GM21619 (cell line): ENCODE measurements around the gene ST7.
"Not testable (repeated sequence)": the region's sequence is repeated elsewhere in the genome, so short reads cannot be mapped to it uniquely, and the experiment has no call there.

Experiments used
- ATAC-seq: cut with Tn5 transposase; IDR thresholded peaks from one replicate; pipeline ENCODE4 v1.9.1; 2021; ENCODE audit not compliant: unreplicated experiment

Gene ST7

DNA sequence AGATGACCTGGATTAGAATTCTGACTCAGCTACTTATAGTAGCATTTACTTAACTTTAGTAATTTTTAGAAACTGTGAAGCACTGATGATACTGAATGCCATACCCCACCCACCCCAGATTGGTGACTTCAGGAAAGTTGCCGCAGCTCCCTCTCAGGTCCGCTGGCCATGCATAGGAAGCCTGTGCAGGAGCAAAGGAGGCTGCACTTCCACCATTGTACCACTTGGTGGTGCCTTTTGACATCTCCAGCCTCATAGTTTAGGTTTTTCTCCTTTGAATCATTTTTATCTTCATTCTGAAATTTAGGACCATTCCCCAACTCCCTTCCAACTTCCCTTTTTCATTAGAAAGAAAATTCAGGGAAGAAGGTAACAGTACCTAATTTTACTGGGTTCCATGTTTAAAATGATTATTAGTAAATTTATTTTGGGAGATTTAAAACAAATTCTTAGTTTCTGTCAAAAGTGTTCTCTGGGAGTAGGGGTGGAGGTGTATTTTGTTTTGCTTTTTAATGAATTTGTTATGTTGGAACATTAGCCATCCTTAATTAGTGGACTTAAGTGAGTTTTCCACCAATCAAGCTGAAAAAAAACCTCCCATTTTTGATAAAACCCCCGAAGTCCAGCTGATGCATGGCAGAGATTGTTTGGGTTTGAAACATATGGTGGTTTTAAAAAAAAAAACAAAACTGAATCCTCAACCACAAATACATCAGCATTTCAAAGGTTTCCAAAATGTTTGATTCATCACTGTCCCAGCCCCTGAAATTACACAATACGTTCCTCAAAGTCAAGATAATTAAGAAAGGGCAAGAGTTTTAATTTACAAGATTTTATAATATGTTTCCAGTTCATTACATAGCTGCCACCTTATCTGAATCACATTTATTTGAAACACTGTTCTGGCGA lies 259.9 kb downstream of the ST7 start:
- peak; percentile 74 for ATAC-seq

DNA sequence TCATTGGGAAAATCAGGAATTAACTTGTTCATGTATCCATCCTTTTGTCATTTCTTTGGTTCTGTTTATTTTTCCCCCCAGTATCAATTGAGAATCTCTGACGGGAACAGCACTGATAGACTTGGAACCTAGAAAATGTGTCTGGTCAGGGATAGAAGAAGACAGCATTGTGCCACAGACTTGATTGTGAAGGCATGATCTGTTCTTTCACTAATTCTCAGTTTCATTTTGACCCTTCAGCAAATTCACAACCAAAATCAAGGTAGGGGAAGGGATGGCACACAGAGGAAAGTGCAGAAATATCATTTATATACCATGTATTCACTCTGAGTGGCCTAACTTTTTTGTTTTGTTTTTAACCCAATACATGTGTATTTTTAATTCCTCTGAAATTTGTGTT lies 262.7 kb downstream of the ST7 start:
- no peak for ATAC-seq

DNA sequence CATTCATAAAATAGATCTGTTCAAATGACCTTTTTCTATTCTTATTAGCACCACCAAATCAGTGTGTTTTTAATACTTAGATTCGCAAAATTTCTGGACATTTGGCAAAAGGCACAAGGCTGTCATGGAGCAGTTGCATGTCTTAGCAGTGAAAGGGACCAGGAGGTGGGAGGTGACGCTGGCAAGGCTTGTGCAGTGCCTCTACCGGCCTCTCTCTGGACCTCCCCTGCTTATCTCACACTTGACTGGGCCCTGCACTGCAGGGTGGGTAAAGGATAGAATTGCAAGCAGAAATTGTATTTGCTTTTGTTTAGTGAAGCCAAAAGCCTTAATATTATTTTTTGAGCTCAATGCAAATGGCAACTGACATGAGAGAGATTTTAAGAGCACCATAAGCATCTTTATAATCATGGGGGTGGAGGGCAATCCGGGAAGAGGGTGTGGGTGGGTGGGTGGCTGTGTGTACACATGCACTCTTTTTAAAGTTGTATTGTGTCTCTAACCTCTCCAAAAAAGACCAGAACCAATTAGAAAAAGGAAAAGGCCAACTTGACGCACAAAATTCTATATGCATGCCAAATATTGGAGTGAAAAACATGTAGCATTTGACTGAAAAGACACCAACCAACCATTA lies 263.3 kb downstream of the ST7 start:
- no peak for ATAC-seq

DNA sequence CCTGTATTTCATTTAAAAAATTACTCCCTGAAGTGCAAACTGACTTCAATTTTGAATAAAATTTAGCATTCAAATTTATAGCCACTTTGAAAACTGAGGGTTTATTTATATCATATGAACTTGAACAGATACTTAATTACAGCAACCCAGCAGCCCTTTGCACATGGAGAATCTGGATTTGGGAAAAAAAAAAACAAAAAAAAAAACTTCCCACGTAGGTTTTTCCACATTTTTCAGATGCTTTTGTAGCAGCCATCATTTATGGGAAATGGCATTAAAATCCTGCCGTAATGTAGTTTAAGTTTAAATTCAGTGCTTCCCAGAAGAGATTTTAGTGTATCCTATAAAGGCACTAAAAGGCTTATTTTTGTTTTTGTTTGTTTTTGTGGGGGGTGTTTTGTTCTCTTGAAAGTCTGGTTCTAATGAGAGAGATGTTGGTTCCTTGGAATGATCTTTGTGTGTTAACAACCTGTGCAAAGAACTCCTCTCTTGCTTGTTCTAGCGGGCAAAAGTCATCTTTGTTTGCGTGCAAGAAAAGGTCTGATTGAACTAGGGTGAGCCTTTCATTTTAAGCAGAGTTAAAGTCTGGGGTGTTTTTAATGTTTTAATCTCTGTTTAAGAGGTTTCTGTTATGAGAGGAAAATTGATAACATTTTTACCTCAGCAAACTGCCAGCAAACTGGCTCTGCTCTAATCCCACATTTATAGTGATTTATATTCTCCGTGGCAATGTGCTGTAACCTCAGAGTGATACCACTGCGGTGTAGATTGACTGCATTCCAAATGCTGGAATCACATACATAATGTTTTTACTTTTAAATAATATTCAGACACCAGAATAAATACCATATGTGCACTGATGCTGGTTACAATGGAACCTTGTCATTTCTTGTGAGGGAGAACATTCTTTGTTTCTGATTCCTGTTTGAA lies 264.1 kb downstream of the ST7 start:
- ATAC-seq = no peak

DNA sequence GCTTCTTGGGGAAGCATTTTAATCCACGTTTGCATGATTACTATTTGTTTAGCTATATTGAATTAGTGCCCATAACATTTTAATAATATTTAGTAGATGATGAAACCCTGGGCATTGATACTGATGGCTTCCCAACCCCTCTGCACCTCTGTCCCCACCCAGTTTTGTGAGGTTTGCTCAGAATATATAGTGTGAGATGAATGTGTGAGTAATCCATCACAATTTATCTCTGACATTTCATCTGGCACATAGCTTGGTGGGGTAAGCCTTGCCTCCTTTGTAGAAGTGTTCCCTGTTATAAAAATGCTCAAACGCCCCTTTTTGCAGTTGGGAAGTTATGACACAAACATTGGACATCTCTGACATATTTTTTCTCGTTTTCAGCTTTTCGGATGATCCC lies 265.4 kb downstream of the ST7 start:
- ATAC-seq = no peak

DNA sequence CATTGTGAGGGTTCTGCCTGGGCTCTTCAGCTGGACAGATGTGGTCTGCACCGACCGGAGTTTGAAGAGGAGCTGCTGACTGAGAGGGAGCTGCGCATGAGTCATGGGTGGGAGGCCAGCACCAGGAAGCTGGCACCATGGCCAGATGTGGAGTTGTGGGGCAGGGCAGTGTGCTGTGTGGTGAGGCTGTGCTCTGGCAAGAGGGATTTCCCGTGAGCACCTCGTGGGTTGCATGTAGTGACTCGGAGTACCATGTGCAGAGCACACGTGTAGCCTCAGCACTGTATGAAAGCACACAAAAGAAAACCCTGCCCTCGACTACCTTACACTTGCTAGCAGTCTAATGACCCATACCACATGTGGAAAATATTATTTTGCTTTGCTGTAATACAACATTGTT lies 266.2 kb downstream of the ST7 start:
- ATAC-seq = no peak

DNA sequence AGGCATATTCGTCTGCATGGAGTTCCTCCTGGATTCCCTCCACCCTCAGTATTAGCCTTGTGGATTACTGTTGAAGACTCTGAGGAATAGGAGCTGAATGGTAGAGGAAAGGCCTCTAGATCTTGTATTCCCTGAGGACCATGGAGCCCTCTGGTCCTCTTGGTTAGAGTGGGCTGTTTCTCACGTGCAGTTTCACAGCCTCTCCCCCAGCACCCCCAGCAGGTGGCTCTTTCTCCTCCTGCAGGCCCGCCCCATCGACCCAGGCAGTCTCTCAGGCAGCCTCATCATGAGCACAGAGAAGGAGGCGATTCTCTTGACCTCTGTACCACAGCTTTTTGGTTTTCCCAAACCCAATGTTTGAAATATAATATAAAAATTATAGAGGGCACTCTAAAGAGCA lies 267.5 kb downstream of the ST7 start:
- ATAC-seq = no peak

DNA sequence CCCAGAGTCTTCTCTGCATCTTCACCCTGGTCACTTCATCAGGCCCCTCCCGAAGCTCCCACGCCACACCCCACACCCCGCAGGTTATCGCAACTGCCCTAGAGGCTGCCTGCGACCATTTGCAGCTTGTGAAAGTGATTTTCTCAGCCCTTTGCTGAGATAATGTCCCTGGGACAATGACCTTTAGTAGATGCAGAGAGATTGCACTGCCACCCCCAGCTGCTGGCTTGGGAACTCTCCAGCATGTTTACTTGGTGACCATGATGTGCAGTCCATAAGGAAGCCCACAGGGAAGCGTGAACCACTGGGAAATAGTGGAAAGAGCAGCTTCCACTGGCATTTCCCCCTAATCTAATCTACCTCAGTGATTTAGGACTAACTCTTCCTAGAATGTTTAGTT lies 272.2 kb downstream of the ST7 start:
- no peak for ATAC-seq

DNA sequence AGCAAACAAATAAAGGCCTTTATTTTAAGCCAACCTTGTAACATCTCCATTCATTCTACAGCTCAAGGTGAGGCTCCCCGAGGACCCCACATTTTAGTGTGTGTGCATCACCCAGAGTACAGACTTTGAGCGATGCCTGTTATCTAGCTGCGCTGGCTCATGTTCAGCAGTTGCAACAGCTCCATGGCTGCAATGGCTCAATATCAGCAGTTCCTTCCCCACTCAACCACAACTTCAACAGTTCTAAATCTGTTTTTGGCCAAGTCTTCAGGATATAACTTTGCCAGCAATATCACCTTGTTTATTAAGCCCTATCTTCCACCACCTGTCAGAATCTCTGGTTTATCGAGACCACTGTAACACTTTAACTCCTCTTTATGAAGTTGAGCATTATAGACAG lies 273.8 kb downstream of the ST7 start:
- no peak for ATAC-seq

DNA sequence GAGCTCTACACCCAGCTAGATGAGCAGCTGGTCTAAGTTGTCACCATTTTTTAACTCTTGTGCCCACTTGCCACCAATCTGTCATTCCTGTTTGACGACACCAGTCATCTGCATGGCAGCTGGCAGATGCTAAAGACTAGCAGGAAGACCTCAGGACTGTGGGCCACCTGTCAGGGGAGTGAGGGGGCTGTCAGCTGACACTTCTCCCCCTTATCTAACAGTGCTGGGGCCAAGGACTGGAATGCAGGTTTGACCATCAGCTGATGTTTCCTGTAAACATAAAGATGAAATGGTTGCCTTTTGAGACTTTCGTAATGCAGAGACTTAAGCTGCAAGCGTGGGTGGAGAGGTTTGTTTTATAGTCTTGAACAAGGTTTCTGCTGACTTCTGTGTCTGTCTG lies 276.0 kb downstream of the ST7 start:
- ATAC-seq = no peak

DNA sequence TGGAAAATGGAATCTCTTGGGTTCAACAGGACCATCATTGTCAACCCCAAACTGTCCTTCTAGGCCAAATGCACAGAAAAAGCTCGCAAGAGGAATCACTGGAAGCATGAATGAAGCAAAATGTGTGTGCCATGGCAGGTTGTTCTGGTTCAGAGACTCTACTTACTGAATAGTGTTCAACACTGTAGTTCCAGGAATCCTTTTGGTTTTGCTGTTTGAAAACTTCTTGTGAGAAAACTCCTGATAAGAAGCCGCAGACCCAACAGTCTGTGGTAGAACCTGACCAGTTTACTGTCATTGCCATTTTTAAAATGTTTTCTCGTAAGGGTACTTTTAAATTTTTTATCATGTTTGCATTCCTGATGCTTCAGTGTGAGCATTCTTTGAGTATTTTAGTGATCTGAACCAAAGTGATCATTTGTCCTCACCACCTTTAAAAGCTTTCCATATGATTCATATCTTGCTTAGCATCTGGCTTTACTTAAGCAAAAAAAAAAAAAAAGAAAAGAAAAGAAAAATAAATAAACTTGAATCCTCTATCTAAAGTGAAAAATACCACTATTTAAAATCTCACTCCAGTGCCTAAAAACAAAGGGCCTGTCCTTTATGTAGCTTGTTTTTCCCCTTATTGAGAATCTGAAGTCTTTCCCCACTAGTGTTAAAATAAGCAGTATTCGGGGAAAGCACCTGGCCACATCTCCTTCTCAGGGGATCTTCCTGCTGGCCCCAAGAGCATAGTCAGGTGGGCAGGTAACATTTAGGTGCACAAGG lies 277.2 kb downstream of the ST7 start:
- ATAC-seq = peak; percentile 81

DNA sequence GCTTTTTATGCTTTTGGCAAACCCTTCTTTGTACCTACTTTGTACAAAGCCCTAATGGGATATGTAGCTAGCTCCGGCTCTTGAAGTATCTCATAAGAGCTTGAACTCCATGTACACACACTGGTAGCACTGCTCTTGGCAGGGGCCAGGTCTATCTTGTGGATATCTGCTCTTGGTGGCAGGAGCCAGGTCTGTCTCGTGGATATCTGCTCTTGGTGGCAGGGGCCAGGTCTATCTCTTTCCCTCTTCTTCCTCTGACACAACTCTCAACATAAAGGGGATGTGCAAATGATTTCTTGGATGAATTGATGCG lies 277.7 kb downstream of the ST7 start:
- ATAC-seq = no peak

DNA sequence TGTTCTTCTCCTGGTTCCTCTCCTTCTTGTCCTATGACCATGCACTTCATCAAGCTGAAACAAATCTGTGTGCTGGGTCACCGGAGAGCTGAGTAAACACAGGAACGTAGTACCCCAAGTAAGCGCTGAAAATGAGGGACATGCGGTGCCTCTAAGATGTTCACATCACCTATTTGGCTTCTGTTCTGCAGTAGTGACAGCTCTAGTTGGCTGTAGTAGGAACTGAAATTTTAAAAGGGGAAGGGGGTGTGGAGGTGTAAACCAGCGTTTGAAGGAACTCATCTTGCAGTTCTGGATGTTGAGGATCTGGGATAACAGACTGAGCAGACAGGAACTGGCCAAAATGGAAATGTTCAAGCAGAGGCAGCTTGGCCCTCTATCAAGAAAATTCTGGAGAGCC lies 284.3 kb downstream of the ST7 start:
- no peak for ATAC-seq

DNA sequence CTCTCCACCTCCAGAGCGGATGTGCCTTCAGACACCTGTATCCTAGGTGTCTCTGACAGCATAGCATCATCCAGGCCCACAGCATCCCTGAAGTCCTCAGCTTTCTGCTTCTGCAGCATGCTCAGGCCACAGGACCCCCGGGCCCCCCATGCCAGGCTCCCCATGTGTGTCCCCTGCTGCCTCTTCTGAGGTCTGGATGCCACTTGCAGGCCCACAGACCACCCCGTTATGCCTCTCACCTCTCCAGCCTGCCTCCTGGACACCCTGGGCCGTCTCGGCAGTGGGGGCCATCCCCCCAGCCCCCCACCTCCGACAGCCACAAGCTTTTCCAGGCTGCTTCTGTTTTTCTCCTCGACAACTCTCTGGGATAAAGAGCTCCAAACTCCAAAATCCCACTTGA lies 285.2 kb downstream of the ST7 start:
- no peak for ATAC-seq

DNA sequence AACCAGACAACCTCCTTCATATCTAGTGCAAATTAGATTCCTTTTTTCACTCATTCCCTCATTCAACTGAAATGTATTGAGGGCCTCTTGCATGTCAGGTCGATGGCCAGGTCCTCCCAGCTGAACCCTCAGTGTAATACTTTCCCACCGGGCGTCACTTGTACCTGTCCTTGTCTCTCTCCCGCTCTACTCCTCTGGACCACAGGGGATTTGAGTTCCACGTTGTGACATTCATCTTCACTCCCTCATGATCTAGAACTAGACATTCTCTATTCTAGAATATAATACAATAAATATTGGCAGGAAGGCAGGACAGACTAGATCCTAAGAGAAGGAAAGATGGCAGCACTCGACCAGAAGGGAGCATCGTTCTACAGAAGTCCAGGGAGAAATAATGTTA lies 285.6 kb downstream of the ST7 start:
- ATAC-seq = no peak

DNA sequence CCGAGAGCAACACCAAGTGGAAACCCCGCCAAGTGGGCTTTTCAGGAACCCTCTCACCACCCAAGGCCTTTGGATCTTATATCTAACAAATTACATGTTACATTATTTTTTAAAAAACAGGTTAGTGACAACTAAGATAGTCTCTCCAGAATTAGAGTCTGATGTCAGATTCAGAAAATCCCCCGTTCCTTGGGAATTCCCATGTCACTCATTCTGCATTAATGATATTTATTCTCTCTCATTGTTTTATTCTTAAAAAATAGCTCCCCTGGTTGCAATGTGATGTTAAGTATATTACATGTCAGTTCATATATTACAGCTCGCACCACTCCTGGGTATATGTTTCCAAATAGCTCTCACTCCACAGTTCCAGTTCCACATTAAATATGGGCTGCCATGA lies 287.8 kb downstream of the ST7 start:
- no peak for ATAC-seq

DNA sequence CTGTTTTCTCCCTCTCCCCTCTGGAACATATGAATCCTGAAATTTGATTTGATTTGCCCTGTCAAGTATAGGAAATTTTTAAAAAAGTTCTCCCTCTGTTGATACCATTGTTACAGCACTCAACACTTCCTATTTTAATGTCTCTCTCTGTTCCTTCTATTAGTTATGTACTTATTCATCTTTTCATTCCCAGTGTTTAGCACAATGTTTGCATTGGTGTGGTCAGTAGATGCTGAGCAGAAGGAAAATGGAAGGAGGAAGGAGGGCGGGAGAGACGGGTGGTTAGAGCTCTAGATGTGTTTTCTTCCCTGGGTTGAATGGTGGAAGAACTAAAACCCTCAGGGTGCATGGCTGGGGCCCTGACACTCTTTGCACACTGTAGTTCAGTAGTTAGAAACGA lies 290.1 kb downstream of the ST7 start:
- ATAC-seq = no peak

DNA sequence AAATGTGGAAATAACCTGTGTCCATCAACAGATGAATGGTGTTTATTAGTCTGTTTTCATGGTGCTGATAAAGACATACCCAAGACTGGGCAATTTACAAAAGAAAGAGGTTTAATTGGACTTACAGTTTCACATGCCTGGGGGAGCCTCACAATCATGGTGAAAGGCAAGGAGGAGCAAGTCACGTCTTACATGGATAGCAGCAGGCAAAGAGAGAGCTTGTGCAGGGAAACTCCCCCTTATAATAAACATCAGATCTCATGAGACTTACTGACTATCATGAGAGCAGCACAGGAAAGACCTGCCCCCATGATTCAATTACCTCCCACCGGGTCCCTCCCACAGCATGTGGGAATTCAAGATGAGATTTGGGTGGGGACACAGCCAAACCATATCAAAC lies 292.4 kb downstream of the ST7 start:
- not testable (repeated sequence) for ATAC-seq

DNA sequence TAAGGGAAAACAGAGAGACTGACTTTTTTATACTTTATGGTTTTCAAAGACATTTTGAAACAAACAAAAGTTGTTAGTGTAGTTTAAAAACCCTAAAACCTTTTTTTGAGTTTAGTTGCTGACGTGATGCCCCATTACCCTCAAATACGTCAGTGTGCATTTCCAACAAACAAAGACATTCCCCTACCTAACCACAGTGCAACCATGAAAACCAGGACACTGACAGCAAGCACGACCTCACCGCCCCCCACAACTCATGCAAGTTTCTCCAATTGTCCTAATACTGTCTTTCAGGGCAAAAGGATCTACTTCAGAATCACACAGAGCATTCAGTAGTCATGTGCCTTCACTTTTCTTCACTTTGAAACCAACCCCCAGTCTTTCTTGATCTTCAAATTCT lies 294.5 kb downstream of the ST7 start:
- no peak for ATAC-seq

DNA sequence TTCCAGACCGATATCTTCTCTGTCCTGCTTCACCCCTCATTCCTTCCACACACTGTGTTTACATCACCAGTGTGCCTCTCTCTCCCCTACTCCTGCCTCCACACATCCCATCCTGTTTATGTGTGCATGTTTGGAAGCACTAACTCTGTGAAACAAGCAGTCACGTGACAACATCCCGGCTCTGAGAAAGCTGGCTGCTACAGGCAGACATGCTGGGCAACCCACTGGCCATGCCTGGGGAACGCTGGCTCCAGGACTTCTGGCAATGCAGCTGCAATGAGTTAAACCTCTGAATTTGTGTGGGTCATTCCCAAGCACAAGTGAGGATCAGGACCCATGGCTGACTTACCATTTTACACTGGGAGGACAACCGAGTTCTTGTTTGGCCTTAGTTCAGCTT lies 295.5 kb downstream of the ST7 start:
- ATAC-seq = no peak

DNA sequence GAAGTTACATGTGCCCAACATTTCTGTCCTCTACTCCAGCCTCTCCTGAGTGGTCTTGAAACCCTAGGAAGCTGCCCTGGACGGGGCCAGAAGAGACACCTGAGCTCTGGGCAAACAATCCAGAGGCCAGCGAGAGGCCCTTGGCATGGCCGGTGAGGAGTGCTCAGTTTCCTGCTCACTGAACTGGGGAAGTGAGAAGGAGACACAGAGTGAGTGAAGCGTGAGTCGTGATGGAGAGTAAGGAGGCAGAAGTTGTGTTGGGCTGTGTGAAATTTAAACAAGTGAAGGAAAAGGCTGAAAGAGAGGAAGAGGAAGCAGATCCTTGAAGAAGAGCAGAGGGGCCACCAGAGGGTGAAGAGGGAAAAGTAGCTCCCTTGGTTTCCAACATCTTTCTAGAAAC lies 296.4 kb downstream of the ST7 start:
- ATAC-seq = no peak
